Measurements from ENCODE around the gene CELA3B.
A peak's percentile ranks its signal among the peaks of the same experiment; 100 is the strongest.
"Not testable (repeated sequence)": the region's sequence is repeated elsewhere in the genome, so short reads cannot be mapped to it uniquely, and the experiment has no call there.

The CELA3B gene

GRCh38 chr1:21976703-21977239, at the start of gene CELA3B:
Gene CELA3B, plus strand, starts transcription at chr1:21977022. Its CDS starts 18 bp downstream, at chr1:21977040.
- H3K4me3 ChIP-seq; H3K9me3 ChIP-seq; in situ Hi-C loops (cut with MboI; ENCODE audit: low sequenced_read_pairs); DNase-seq (ENCODE audit: low spot score in 2 of 2); H3K4me1 ChIP-seq; H3K36me3 ChIP-seq (replicated peaks); H3K27me3 ChIP-seq (ENCODE audit: low read depth): not testable (repeated sequence)

GRCh38 chr1:21927533-21928237, 49.1 kb upstream of the CELA3B start:
- in situ Hi-C loops (cut with MboI; ENCODE audit: low sequenced_read_pairs): no loop called here

GRCh38 chr1:21930080-21930571, 46.7 kb upstream of the CELA3B start:
- Histone ChIP-seq H3K36me3 (replicated peaks) (0 out of 2 replicates have a peak, but pooled peaks cover 3% of the 10 kb centered on the region), H3K27me3 (ENCODE audit: low read depth) (no peaks in the 10 kb centered on the region), H3K4me1 (no peaks in the 10 kb centered on the region), H3K9me3 (no peaks in the 10 kb centered on the region), H3K4me3 (no peak overlapping the region)
- no peak for DNase-seq (ENCODE audit: low spot score in 2 of 2)
- in situ Hi-C loops (cut with MboI; ENCODE audit: low sequenced_read_pairs): no loop called here

More at GRCh38 chr1:21927533-21928237, 49.1 kb upstream of the CELA3B start:
- Histone ChIP-seq H3K4me3 (no peak overlapping the region), H3K9me3 (no peaks in the 10 kb centered on the region), H3K27me3 (ENCODE audit: low read depth) (no peaks in the 10 kb centered on the region), H3K4me1 (no peaks in the 10 kb centered on the region), H3K36me3 (replicated peaks) (0 out of 2 replicates have a peak, but pooled peaks cover 3% of the 10 kb centered on the region)
- no peak for DNase-seq (ENCODE audit: low spot score in 2 of 2)

GRCh38 chr1:21930629-21931170, 46.1 kb upstream of the CELA3B start:
- Histone ChIP-seq H3K9me3 (no peaks in the 10 kb centered on the region), H3K4me1 (peaks cover 3% of the 10 kb centered on the region; the same call in 1 of the 2 replicates), H3K27me3 (ENCODE audit: low read depth) (no peaks in the 10 kb centered on the region), H3K4me3 (no peak overlapping the region), H3K36me3 (replicated peaks) (0 out of 2 replicates have a peak, but pooled peaks cover 3% of the 10 kb centered on the region)
- DNase-seq (ENCODE audit: low spot score in 2 of 2): no peak
- in situ Hi-C loops (cut with MboI; ENCODE audit: low sequenced_read_pairs): no loop called here

GRCh38 chr1:21931171-21932093, 45.4 kb upstream of the CELA3B start:
- DNase-seq (ENCODE audit: low spot score in 2 of 2): no peak
- Histone ChIP-seq H3K4me3 (no peak overlapping the region), H3K36me3 (replicated peaks) (0 out of 2 replicates have a peak, but pooled peaks cover 3% of the 10 kb centered on the region), H3K9me3 (no peaks in the 10 kb centered on the region), H3K27me3 (ENCODE audit: low read depth) (no peaks in the 10 kb centered on the region), H3K4me1 (peaks cover 10% of the 10 kb centered on the region)
- in situ Hi-C loops (cut with MboI; ENCODE audit: low sequenced_read_pairs): no loop called here

- Histone ChIP-seq H3K36me3 (replicated peaks) (0 out of 2 replicates have a peak, but pooled peaks cover 3% of the 10 kb centered on the region), H3K4me3 (no peak overlapping the region), H3K9me3 (no peaks in the 10 kb centered on the region), H3K27me3 (ENCODE audit: low read depth) (no peaks in the 10 kb centered on the region), H3K4me1 (peaks cover 11% of the 10 kb centered on the region)
- no peak for DNase-seq (ENCODE audit: low spot score in 2 of 2)
- in situ Hi-C loops (cut with MboI; ENCODE audit: low sequenced_read_pairs): no loop called here
Observed at GRCh38 chr1:21932127-21932526, 44.7 kb upstream of the CELA3B start.

- peaks cover 15% of the 10 kb centered on the region for H3K4me1 ChIP-seq
- DNase-seq (ENCODE audit: low spot score in 2 of 2): no peak
- 0 out of 2 replicates have a peak, but pooled peaks cover 3% of the 10 kb centered on the region for H3K36me3 ChIP-seq (replicated peaks)
- H3K9me3 ChIP-seq: no peaks in the 10 kb centered on the region
- H3K27me3 ChIP-seq (ENCODE audit: low read depth): no peaks in the 10 kb centered on the region
- H3K4me3 ChIP-seq: no peak overlapping the region
- in situ Hi-C loops (cut with MboI; ENCODE audit: low sequenced_read_pairs): no loop called here
Observed at GRCh38 chr1:21933397-21934248, 43.2 kb upstream of the CELA3B start.

- H3K9me3 ChIP-seq: no peaks in the 10 kb centered on the region
- in situ Hi-C loops (cut with MboI; ENCODE audit: low sequenced_read_pairs): no loop called here
- no peaks in the 10 kb centered on the region for H3K27me3 ChIP-seq (ENCODE audit: low read depth)
- peaks cover 15% of the 10 kb centered on the region for H3K4me1 ChIP-seq
- no peak for DNase-seq (ENCODE audit: low spot score in 2 of 2)
- 0 out of 2 replicates have a peak, but pooled peaks cover 3% of the 10 kb centered on the region for H3K36me3 ChIP-seq (replicated peaks)
- H3K4me3 ChIP-seq: peak overlapping the region; percentile 50
Observed at GRCh38 chr1:21935393-21935804, 41.4 kb upstream of the CELA3B start.

- H3K27me3 ChIP-seq (ENCODE audit: low read depth): no peaks in the 10 kb centered on the region
- H3K4me1 ChIP-seq: peaks cover 15% of the 10 kb centered on the region
- 0 out of 2 replicates have a peak, but pooled peaks cover 2% of the 10 kb centered on the region for H3K36me3 ChIP-seq (replicated peaks)
- in situ Hi-C loops (cut with MboI; ENCODE audit: low sequenced_read_pairs): no loop called here
- H3K9me3 ChIP-seq: no peaks in the 10 kb centered on the region
- peak overlapping the region; percentile 50 for H3K4me3 ChIP-seq
- peak; percentile 23 to 37 for DNase-seq (ENCODE audit: low spot score in 2 of 2)
Observed at GRCh38 chr1:21935891-21936365, 40.9 kb upstream of the CELA3B start.

- peaks cover 15% of the 10 kb centered on the region for H3K4me1 ChIP-seq
- H3K9me3 ChIP-seq: no peaks in the 10 kb centered on the region
- H3K36me3 ChIP-seq (replicated peaks): no peaks in the 10 kb centered on the region
- peak overlapping the region; percentile 50 for H3K4me3 ChIP-seq
- peak; percentile 29 to 35 for DNase-seq (ENCODE audit: low spot score in 2 of 2)
- no peaks in the 10 kb centered on the region for H3K27me3 ChIP-seq (ENCODE audit: low read depth)
- in situ Hi-C loops (cut with MboI; ENCODE audit: low sequenced_read_pairs): no loop called here
Observed at GRCh38 chr1:21936366-21937031, 40.3 kb upstream of the CELA3B start.

- Histone ChIP-seq H3K27me3 (ENCODE audit: low read depth) (no peaks in the 10 kb centered on the region), H3K4me3 (peak within 1 kb of the TSS; percentile 50), H3K9me3 (no peaks in the 10 kb centered on the region), H3K4me1 (peaks cover 15% of the 10 kb centered on the region), H3K36me3 (replicated peaks) (no peaks in the 10 kb centered on the region)
- in situ Hi-C loops (cut with MboI; ENCODE audit: low sequenced_read_pairs): no loop called here
- no peak for DNase-seq (ENCODE audit: low spot score in 2 of 2)
Observed at GRCh38 chr1:21937034-21937371, 39.8 kb upstream of the CELA3B start, which contains the start of gene HSPG2. Gene HSPG2, minus strand, starts transcription at chr1:21937310. Its CDS starts 93 bp downstream, at chr1:21937217.

Measured in HAP-1 (cell line).